GM18508 (cell line): Measurements from ENCODE around the gene FAM163B.
"Not testable (repeated sequence)": the region's sequence is repeated elsewhere in the genome, so short reads cannot be mapped to it uniquely, and the experiment has no call there.

ENCODE experiments used
- ATAC-seq: cut with Tn5 transposase; IDR thresholded peaks from one replicate; pipeline ENCODE4 v1.9.1; 2021; ENCODE audit warnings: moderate number of reproducible peaks; ENCODE audit not compliant: insufficient read depth, unreplicated experiment

FAM163B gene

GRCh38 chr9:133573791-133574515 is 35.2 kb downstream of the FAM163B start:
- no peak for ATAC-seq

GRCh38 chr9:133572821-133573361 is 36.3 kb downstream of the FAM163B start:
- ATAC-seq, result no peak

GRCh38 chr9:133571896-133572595 is 37.1 kb downstream of the FAM163B start:
- ATAC-seq, result no peak

GRCh38 chr9:133571391-133571890 is 37.7 kb downstream of the FAM163B start:
- ATAC-seq, result no peak

- no peak for ATAC-seq
Measured at GRCh38 chr9:133570691-133571080, 38.5 kb downstream of the FAM163B start.

GRCh38 chr9:133569891-133570690 is 39.1 kb downstream of the FAM163B start:
- ATAC-seq, result no peak

GRCh38 chr9:133569121-133569785 is 39.9 kb downstream of the FAM163B start:
- ATAC-seq, result no peak

- ATAC-seq, result no peak
Measured at GRCh38 chr9:133568186-133568585, 41.0 kb downstream of the FAM163B start.

- no peak for ATAC-seq
Measured at GRCh38 chr9:133566817-133567216, 42.4 kb downstream of the FAM163B start.

GRCh38 chr9:133566382-133566781 is 42.8 kb downstream of the FAM163B start:
- ATAC-seq, result no peak

GRCh38 chr9:133564451-133565116 is 44.6 kb downstream of the FAM163B start:
- ATAC-seq, result no peak

- ATAC-seq, result not testable (repeated sequence)
Measured at GRCh38 chr9:133563814-133564213, 45.4 kb downstream of the FAM163B start.

GRCh38 chr9:133563291-133563796 is 45.8 kb downstream of the FAM163B start:
- ATAC-seq, result no peak

GRCh38 chr9:133562611-133563290 is 46.4 kb downstream of the FAM163B start:
- ATAC-seq, result no peak

- ATAC-seq, result no peak
Measured at GRCh38 chr9:133561976-133562554, 47.1 kb downstream of the FAM163B start.

GRCh38 chr9:133560944-133561343 is 48.2 kb downstream of the FAM163B start:
- no peak for ATAC-seq

- ATAC-seq, result no peak
Measured at GRCh38 chr9:133560311-133560710, 48.9 kb downstream of the FAM163B start.
